Stimulated activated memory B cell treated with anti-CD40 and anti-IgM and Interleukin-4, amounts not matched to agents 10 μg/mL and 1 μg/mL and 100 μg/mL, for 72 hours (primary cell): ENCODE measurements around the gene TOP2A.
A peak's percentile ranks its signal among the peaks of the same experiment; 100 is the strongest.

Experiments used
- ATAC-seq: fragments of 150-1000 bp; cut with Tn5 transposase; 2 replicates; pipeline ENCODE4 v1.10.0; 2021
- H3K27ac Mint-ChIP-seq: one replicate; pipeline ENCODE4 v1.8.0; 2022; ENCODE audit warnings: mild to moderate bottlenecking, mixed read lengths
- H3K27me3 Mint-ChIP-seq: one replicate; pipeline ENCODE4 v1.8.0; 2022; ENCODE audit warnings: mixed read lengths
- H3K36me3 Mint-ChIP-seq: one replicate; pipeline ENCODE4 v1.8.0; 2022; ENCODE audit warnings: mixed read lengths
- H3K4me1 Mint-ChIP-seq: one replicate; pipeline ENCODE4 v1.8.0; 2022; ENCODE audit warnings: mixed read lengths
- H3K4me3 Mint-ChIP-seq: one replicate; pipeline ENCODE4 v1.8.0; 2022; ENCODE audit warnings: mild to moderate bottlenecking, moderate library complexity, mixed read lengths
- H3K9me3 Mint-ChIP-seq: one replicate; pipeline ENCODE4 v1.8.0; 2022; ENCODE audit warnings: mixed read lengths

The TOP2A gene

GRCh38 chr17:40457964-40458791 is 40.5 kb upstream of the TOP2A start:
- H3K4me3 Mint-ChIP-seq: no peak overlapping the region
- H3K4me1 Mint-ChIP-seq: no peaks in the 10 kb centered on the region
- no peak for ATAC-seq
- H3K9me3 Mint-ChIP-seq: no peaks in the 10 kb centered on the region
- no peaks in the 10 kb centered on the region for H3K27me3 Mint-ChIP-seq
- no peak overlapping the region for H3K27ac Mint-ChIP-seq
- no peaks in the 10 kb centered on the region for H3K36me3 Mint-ChIP-seq

GRCh38 chr17:40457369-40457768 is 39.7 kb upstream of the TOP2A start:
- H3K36me3 Mint-ChIP-seq: no peaks in the 10 kb centered on the region
- no peak overlapping the region for H3K27ac Mint-ChIP-seq
- no peaks in the 10 kb centered on the region for H3K4me1 Mint-ChIP-seq
- ATAC-seq: no peak
- H3K4me3 Mint-ChIP-seq: no peak overlapping the region
- no peaks in the 10 kb centered on the region for H3K27me3 Mint-ChIP-seq
- no peaks in the 10 kb centered on the region for H3K9me3 Mint-ChIP-seq

DNA sequence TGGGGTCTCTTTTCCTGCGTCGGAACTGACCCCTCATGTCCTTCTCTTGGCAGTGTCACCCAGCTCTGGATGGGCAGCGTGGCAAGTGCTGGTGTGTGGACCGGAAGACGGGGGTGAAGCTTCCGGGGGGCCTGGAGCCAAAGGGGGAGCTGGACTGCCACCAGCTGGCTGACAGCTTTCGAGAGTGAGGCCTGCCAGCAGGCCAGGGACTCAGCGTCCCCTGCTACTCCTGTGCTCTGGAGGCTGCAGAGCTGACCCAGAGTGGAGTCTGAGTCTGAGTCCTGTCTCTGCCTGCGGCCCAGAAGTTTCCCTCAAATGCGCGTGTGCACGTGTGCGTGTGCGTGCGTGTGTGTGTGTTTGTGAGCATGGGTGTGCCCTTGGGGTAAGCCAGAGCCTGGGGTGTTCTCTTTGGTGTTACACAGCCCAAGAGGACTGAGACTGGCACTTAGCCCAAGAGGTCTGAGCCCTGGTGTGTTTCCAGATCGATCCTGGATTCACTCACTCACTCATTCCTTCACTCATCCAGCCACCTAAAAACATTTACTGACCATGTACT is 38.8 kb upstream of the TOP2A start:
- ATAC-seq: no peak
- Mint-ChIP-seq H3K4me1 (no peaks in the 10 kb centered on the region), H3K27me3 (no peaks in the 10 kb centered on the region), H3K27ac (no peak overlapping the region), H3K9me3 (no peaks in the 10 kb centered on the region), H3K36me3 (no peaks in the 10 kb centered on the region), H3K4me3 (no peak overlapping the region)

GRCh38 chr17:40454613-40454995 is 36.9 kb upstream of the TOP2A start:
- H3K36me3 Mint-ChIP-seq: no peaks in the 10 kb centered on the region
- no peaks in the 10 kb centered on the region for H3K4me1 Mint-ChIP-seq
- H3K27ac Mint-ChIP-seq: no peak overlapping the region
- ATAC-seq: no peak
- H3K4me3 Mint-ChIP-seq: no peak overlapping the region
- no peaks in the 10 kb centered on the region for H3K27me3 Mint-ChIP-seq
- no peaks in the 10 kb centered on the region for H3K9me3 Mint-ChIP-seq

DNA sequence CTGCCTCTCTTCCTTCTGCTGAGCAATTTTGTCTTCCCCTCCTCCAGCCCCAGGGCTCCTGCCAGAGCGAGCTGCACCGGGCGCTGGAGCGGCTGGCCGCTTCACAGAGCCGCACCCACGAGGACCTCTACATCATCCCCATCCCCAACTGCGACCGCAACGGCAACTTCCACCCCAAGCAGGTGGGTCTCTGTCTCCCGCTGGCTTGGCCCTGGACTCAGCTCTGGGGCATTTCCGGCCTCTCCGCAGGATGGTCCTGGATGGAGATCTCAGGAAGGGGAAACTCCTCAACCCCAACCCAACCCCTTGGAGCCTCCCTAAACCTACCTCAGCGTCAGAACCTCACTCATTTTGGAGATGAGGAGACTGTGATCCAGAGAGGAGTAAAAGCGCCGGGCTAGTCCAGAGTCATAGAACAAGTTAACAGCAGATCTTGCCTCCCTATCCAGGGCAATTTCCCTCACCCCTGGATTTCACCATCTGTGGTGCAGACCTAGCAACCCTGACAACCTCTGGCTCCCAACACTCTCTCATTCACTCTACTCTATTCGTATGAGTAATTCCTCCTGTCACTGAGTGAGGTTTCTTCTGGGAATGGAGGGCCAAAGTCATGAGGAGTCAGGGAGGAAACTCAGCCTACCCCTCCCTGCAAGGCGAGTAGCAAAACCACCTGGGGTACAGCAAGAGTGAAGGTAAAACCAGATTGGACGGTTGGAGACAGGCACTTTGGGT is 36.4 kb upstream of the TOP2A start:
- Mint-ChIP-seq H3K36me3 (no peaks in the 10 kb centered on the region), H3K27ac (no peak overlapping the region), H3K27me3 (no peaks in the 10 kb centered on the region), H3K4me1 (no peaks in the 10 kb centered on the region), H3K4me3 (no peak overlapping the region), H3K9me3 (no peaks in the 10 kb centered on the region)
- ATAC-seq: peak; percentile 28

DNA sequence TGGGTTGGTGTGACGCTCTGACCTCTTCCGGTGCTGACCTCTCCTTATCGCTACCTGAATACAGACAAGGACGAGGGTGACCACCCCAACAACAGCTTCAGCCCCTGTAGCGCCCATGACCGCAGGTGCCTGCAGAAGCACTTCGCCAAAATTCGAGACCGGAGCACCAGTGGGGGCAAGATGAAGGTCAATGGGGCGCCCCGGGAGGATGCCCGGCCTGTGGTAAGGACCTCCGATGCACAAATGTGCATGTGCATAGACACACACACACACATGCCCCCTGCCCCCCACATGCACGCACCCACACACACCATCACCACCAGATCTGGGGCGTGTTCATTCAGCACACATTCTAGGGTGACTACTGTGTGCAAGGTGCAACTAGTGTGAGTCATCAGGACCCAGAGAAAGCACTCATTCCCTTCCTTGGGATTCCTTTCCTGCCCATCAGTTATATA is 35.3 kb upstream of the TOP2A start:
- Mint-ChIP-seq H3K4me1 (no peaks in the 10 kb centered on the region), H3K36me3 (no peaks in the 10 kb centered on the region), H3K27me3 (no peaks in the 10 kb centered on the region), H3K9me3 (no peaks in the 10 kb centered on the region), H3K4me3 (no peak overlapping the region), H3K27ac (no peak overlapping the region)
- ATAC-seq: no peak

- H3K4me3 Mint-ChIP-seq: no peak overlapping the region
- H3K27ac Mint-ChIP-seq: no peak overlapping the region
- H3K36me3 Mint-ChIP-seq: no peaks in the 10 kb centered on the region
- H3K4me1 Mint-ChIP-seq: no peaks in the 10 kb centered on the region
- no peaks in the 10 kb centered on the region for H3K27me3 Mint-ChIP-seq
- H3K9me3 Mint-ChIP-seq: no peaks in the 10 kb centered on the region
- ATAC-seq: no peak
These were observed 34.6 kb upstream of the TOP2A start for GRCh38 chr17:40452216-40452787.

GRCh38 chr17:40451420-40451819 is 33.7 kb upstream of the TOP2A start:
- no peak overlapping the region for H3K27ac Mint-ChIP-seq
- no peak for ATAC-seq
- no peaks in the 10 kb centered on the region for H3K36me3 Mint-ChIP-seq
- no peaks in the 10 kb centered on the region for H3K4me1 Mint-ChIP-seq
- H3K9me3 Mint-ChIP-seq: no peaks in the 10 kb centered on the region
- H3K27me3 Mint-ChIP-seq: no peaks in the 10 kb centered on the region
- no peak overlapping the region for H3K4me3 Mint-ChIP-seq

DNA sequence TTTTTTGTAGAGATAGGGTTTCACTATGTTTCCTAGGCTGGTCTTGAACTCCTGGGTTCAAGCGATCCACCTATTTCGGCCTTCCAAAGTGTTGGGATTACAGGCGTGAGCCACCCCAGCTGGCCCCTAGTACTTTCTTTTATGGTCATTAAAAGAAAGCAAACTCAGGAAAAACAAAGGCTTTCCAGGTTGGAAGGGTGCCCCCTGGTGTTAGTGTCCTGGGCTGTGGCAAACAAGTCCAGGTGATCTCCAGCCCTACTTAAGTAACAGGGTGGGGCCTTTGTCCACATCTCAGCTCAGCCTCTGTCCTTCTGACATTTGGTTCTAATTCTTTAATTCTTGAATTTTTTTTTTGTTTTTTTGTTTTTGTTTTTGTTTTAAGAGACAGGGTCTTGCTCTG is 32.5 kb upstream of the TOP2A start:
- H3K36me3 Mint-ChIP-seq: no peaks in the 10 kb centered on the region
- H3K4me1 Mint-ChIP-seq: peaks cover 4% of the 10 kb centered on the region
- no peaks in the 10 kb centered on the region for H3K27me3 Mint-ChIP-seq
- no peak for ATAC-seq
- H3K27ac Mint-ChIP-seq: no peak overlapping the region
- no peak overlapping the region for H3K4me3 Mint-ChIP-seq
- H3K9me3 Mint-ChIP-seq: no peaks in the 10 kb centered on the region

DNA sequence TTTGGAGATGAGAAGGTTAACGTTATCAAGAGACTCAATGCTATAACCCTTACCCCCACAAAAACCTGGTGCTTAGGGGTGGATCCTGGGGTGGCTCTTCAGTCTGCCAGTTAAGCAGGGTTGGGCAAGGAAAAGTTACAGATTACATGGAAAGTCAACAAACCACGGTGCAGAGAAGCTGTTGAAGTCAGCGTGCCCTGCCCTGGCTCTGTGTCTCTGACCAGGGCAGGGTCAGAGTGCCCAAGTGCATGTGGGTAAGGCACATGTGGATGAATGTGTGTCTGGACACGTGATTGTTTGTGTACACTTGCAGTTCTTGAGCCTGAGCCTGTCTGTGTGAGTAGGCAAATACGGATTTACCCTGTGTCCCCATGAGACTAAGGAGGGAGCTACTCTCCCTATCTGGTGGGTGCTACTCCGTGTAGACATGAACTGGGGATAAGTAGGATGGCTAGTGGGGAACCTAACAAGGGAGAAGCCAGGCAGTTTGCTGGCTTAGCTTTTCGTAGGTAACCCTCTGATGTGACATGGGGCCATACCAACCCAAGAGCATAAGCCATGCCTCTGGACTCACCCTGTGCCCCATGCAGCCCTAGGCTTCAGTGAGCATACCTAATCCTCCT is 31.1 kb upstream of the TOP2A start:
- no peaks in the 10 kb centered on the region for H3K9me3 Mint-ChIP-seq
- H3K4me1 Mint-ChIP-seq: peaks cover 18% of the 10 kb centered on the region
- H3K27me3 Mint-ChIP-seq: no peaks in the 10 kb centered on the region
- ATAC-seq: no peak
- H3K36me3 Mint-ChIP-seq: no peaks in the 10 kb centered on the region
- no peak overlapping the region for H3K27ac Mint-ChIP-seq
- H3K4me3 Mint-ChIP-seq: no peak overlapping the region

DNA sequence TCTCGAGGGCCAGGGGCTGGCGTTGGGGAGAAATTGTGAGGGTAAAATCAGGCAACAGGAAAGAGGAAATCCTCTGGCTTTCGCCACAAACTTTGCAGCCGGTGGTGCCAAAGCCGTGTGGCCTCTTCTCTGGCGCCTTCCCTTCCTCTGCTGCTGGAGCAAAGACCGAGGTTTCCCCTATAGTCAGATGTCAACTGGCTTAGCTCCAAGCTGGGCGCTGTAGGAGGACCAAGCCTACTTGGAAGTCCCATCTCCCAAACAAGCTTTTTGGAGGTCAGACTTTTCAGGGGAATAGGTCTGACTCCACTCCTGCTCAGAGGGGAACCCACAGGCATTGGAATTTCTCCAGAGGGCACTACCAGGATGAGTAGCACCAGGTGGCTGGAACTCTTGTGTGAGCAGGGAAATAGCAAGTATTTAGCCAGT is 30.5 kb upstream of the TOP2A start:
- H3K4me1 Mint-ChIP-seq: peaks cover 20% of the 10 kb centered on the region
- H3K36me3 Mint-ChIP-seq: no peaks in the 10 kb centered on the region
- H3K27ac Mint-ChIP-seq: no peak overlapping the region
- H3K9me3 Mint-ChIP-seq: no peaks in the 10 kb centered on the region
- H3K4me3 Mint-ChIP-seq: no peak overlapping the region
- no peak for ATAC-seq
- H3K27me3 Mint-ChIP-seq: no peaks in the 10 kb centered on the region

DNA sequence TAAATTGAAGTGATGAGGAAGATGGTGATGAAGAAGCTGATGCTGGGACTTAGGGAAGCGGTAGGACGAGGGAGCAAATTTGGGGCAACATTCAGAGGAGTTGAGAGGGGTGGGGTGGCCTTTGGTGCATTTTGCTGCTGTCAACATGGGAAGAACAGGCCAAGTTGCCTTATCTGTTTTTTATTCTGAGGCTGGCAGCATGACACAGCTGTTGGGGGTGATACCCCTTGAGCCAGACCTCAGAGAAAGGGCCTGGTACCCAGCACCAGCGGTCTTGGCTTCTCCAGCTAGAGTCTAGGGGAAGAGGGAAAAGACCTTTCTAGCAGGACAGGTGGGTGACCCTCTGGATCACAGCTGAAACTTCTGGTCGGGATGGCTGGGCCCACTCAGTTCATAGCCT is 30.1 kb upstream of the TOP2A start:
- no peak for ATAC-seq
- H3K27me3 Mint-ChIP-seq: no peaks in the 10 kb centered on the region
- H3K9me3 Mint-ChIP-seq: no peaks in the 10 kb centered on the region
- H3K4me3 Mint-ChIP-seq: no peak overlapping the region
- H3K36me3 Mint-ChIP-seq: no peaks in the 10 kb centered on the region
- peaks cover 20% of the 10 kb centered on the region for H3K4me1 Mint-ChIP-seq
- no peak overlapping the region for H3K27ac Mint-ChIP-seq

DNA sequence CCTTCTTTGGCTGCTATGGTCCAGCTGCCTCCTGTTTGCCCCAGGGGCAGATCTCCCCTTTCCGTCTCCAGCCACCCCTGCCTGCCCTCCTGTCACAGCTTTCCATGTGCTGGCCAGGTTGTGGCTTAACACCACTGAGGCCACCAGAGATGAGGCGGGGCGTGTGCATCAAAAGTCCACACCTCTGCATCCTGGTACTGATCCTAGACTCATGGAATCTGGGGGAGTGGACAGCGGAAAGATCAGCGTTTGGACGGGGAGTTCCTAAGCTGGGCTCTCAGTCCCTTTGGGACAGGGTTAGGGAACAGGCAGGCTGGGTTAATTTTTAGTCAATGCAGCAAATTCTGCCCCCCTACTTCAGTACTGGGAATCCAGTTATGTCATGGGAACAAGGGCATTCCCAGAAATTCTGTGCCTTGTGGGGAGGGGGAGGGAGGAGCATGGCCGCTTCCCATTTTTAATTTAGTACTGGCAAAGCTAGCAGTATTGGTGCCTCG is 29.5 kb upstream of the TOP2A start:
- H3K9me3 Mint-ChIP-seq: no peaks in the 10 kb centered on the region
- H3K36me3 Mint-ChIP-seq: no peaks in the 10 kb centered on the region
- H3K27me3 Mint-ChIP-seq: no peaks in the 10 kb centered on the region
- no peak for ATAC-seq
- no peak overlapping the region for H3K27ac Mint-ChIP-seq
- H3K4me1 Mint-ChIP-seq: peaks cover 20% of the 10 kb centered on the region
- H3K4me3 Mint-ChIP-seq: no peak overlapping the region

- Mint-ChIP-seq H3K27ac (peak overlapping the region; percentile 10), H3K27me3 (no peaks in the 10 kb centered on the region), H3K36me3 (no peaks in the 10 kb centered on the region), H3K4me3 (no peak overlapping the region), H3K4me1 (peaks cover 25% of the 10 kb centered on the region), H3K9me3 (no peaks in the 10 kb centered on the region)
- no peak for ATAC-seq
These were observed 28.2 kb upstream of the TOP2A start for GRCh38 chr17:40445751-40446468.
